GM12878 (cell line): ENCODE measurements around the gene NUCB1. TPM values are rescaled to one million over a fixed set of nuclear protein-coding genes. Genes with fewer than 3 reads are reported as not detected.
A peak's percentile ranks its signal among the peaks of the same experiment; 100 is the strongest.

ENCODE experiments used
- BCL3 ChIP-seq: IDR thresholded peaks from 2 replicates; pipeline ENCODE4 v1.6.1; 2011; ENCODE audit warnings: borderline replicate concordance, low read depth, mild to moderate bottlenecking, moderate library complexity, low read length; ENCODE audit not compliant: insufficient read depth, poor library complexity, severe bottlenecking
- BHLHE40 ChIP-seq, 2 experiments: fragments of 450-650 bp in 1 of 2; IDR thresholded peaks; 2 replicates each; pipeline ENCODE4 v1.6.1; 2011 to 2017; ENCODE audit warnings: low read depth in 2 of 2, borderline replicate concordance in 1 of 2, improper control_type of control experiment in 1 of 2, low read length in 1 of 2, mild to moderate bottlenecking in 1 of 2
- BMI1 ChIP-seq: fragments of 450-650 bp; IDR thresholded peaks from 2 replicates; pipeline ENCODE4 v1.6.1; 2016; ENCODE audit warnings: mild to moderate bottlenecking, moderate library complexity, borderline replicate concordance
- CUX1 ChIP-seq: IDR thresholded peaks from 2 replicates; pipeline ENCODE4 v1.6.1; 2012; ENCODE audit warnings: improper control_type of control experiment, low read depth, low read length; ENCODE audit not compliant: insufficient replicate concordance
- EP300 ChIP-seq, 2 experiments: fragments of 150-350 bp in 1 of 2; IDR thresholded peaks; 2 replicates each; pipeline ENCODE4 v1.6.1; 2011 to 2012; ENCODE audit warnings: low read depth in 2 of 2, low read length in 2 of 2, borderline replicate concordance in 1 of 2, improper control_type of control experiment in 1 of 2, inconsistent platforms in 1 of 2; ENCODE audit not compliant: control insufficient read depth in 1 of 2
- ESRRA ChIP-seq: IDR thresholded peaks from 2 replicates; pipeline ENCODE4 v1.6.1; 2012; ENCODE audit warnings: mild to moderate bottlenecking, low read length, improper control_type of control experiment
- ETV6 ChIP-seq, 2 experiments: fragments of 450-650 bp in 1 of 2; IDR thresholded peaks in 1 of 2; conservative IDR thresholded peaks in 1 of 2; 2 replicates each; pipeline ENCODE4 v1.6.1; 2014; ENCODE audit warnings: antibody characterized with exemption in 1 of 2, borderline replicate concordance in 1 of 2, low read depth in 1 of 2, mild to moderate bottlenecking in 1 of 2, moderate library complexity in 1 of 2
- FOXM1 ChIP-seq: IDR thresholded peaks from 2 replicates; pipeline ENCODE4 v1.6.1; 2012; ENCODE audit warnings: low read depth, mild to moderate bottlenecking, inconsistent platforms, low read length, moderate library complexity
- GATAD2B ChIP-seq: fragments of 450-650 bp; conservative IDR thresholded peaks from 2 replicates; pipeline ENCODE4 v1.6.1; 2017; ENCODE audit warnings: low read depth, mild to moderate bottlenecking, moderate library complexity
- MEF2A ChIP-seq: IDR thresholded peaks from 2 replicates; pipeline ENCODE4 v1.6.1; 2011; ENCODE audit warnings: low read depth, mild to moderate bottlenecking, low read length, moderate library complexity; ENCODE audit not compliant: insufficient read depth
- MEF2B ChIP-seq: fragments of 450-650 bp; IDR thresholded peaks from 2 replicates; pipeline ENCODE4 v1.6.1; 2018; ENCODE audit warnings: mild to moderate bottlenecking, moderate library complexity; ENCODE audit not compliant: partially characterized antibody, poor library complexity, severe bottlenecking
- MYC ChIP-seq: IDR thresholded peaks from 2 replicates; pipeline ENCODE4 v1.6.1; 2011; ENCODE audit warnings: mild to moderate bottlenecking, low read length, moderate library complexity, inconsistent platforms; ENCODE audit not compliant: insufficient read depth, insufficient replicate concordance, insufficient read length, severe bottlenecking
- NFXL1 ChIP-seq: fragments of 450-650 bp; IDR thresholded peaks from 2 replicates; pipeline ENCODE4 v1.6.1; 2017; ENCODE audit warnings: antibody characterized with exemption, mild to moderate bottlenecking, borderline replicate concordance
- NR2C2 ChIP-seq: IDR thresholded peaks from 2 replicates; pipeline ENCODE4 v1.6.1; 2011; ENCODE audit warnings: borderline replicate concordance, low read depth; ENCODE audit not compliant: control insufficient read depth, insufficient read length
- POLR2A ChIP-seq: IDR thresholded peaks from 2 replicates; pipeline ENCODE4 v1.6.1; 2011; ENCODE audit warnings: low read depth, mild to moderate bottlenecking, low read length
- POU2F2 ChIP-seq: IDR thresholded peaks from 3 replicates; pipeline ENCODE4 v1.6.1; 2011; ENCODE audit warnings: low read depth, mild to moderate bottlenecking, low read length, borderline replicate concordance
- RBBP5 ChIP-seq: fragments of 200-600 bp; sonication (generic); conservative IDR thresholded peaks from 2 replicates; pipeline ENCODE4 v1.6.1; 2016
- SMAD5 ChIP-seq: IDR thresholded peaks from 2 replicates; pipeline ENCODE4 v1.6.1; 2016; ENCODE audit warnings: antibody characterized with exemption, low read depth
- SPI1 ChIP-seq: IDR thresholded peaks from 2 replicates; pipeline ENCODE4 v1.6.1; 2011; ENCODE audit warnings: low read depth, mild to moderate bottlenecking, low read length, moderate library complexity, borderline replicate concordance; ENCODE audit not compliant: insufficient read depth
- TBL1XR1 ChIP-seq: IDR thresholded peaks from 2 replicates; pipeline ENCODE4 v1.6.1; 2012; ENCODE audit warnings: low read depth, low read length, improper control_type of control experiment
- ZNF384 ChIP-seq: IDR thresholded peaks from 2 replicates; pipeline ENCODE4 v1.6.1; 2012; ENCODE audit warnings: low read depth, mild to moderate bottlenecking, low read length, improper control_type of control experiment, borderline replicate concordance
- ZNF622 ChIP-seq: fragments of 450-650 bp; IDR thresholded peaks from 2 replicates; pipeline ENCODE4 v1.6.1; 2017; ENCODE audit warnings: mild to moderate bottlenecking, inconsistent platforms
- ZSCAN29 ChIP-seq: fragments of 450-650 bp; IDR thresholded peaks from 2 replicates; pipeline ENCODE4 v1.6.1; 2017; ENCODE audit warnings: mild to moderate bottlenecking, moderate library complexity
- polyA plus RNA-seq, 11 experiments: library from polyadenylated mRNA; depleted of rRNA in 4 of 11; unstranded in 6 of 11; stranded (reverse) in 5 of 11; fragments of >200 nt; fragmentation: Nextera tagmentation in 4 of 11; fragmentation: Illumina TruSeq in 1 of 11; extraction: Ambion mirVana in 4 of 11; extraction: Trizol in 1 of 11; gene quantifications; 1 replicate in 1 of 11; 2 replicates in 10 of 11; pipeline versions ENCODE4 v1.2.1 to v1.2.3, GENCODE V29; 2011 to 2016; ENCODE audit warnings: inconsistent platforms in 2 of 11, missing spikeins in 2 of 11, low read depth in 1 of 11
- total RNA-seq, 4 experiments: library from RNA; depleted of rRNA in 3 of 4; stranded (reverse); fragments of >200 nt in 3 of 4; fragmentation: Illumina TruSeq in 1 of 4; extraction: Trizol in 1 of 4; gene quantifications; 2 replicates each; pipeline versions ENCODE4 v1.2.1 to v1.2.3, GENCODE V29; 2013 to 2021

Gene NUCB1
- total and polyA plus RNA-seq, 10 of the 15 experiments (the other 5 are each of a cell fraction or from before 2014, with no cell fraction given), result 1.8 to 112 (median 44.5) TPM

- TF ChIP-seq ESRRA (no peak), EP300 (IDR thresholded peaks at IDR 0.05; ENCODE audit: borderline replicate concordance in 1 of 2, control insufficient read depth in 1 of 2, low read depth in 2 of 2, low read length in 2 of 2) (no peak), MEF2A (no peak), RBBP5 (no peak), MEF2B (no peak), BMI1 (0 out of 2 replicates have a peak, but pooled peaks have one; percentile 27), ZSCAN29 (no peak), TBL1XR1 (no peak), MYC (no peak), BHLHE40 (IDR thresholded peaks at IDR 0.05; ENCODE audit: borderline replicate concordance in 1 of 2, low read depth in 2 of 2, low read length in 1 of 2) (peak; percentile 32 to 42; a peak in 2 of 4 replicates), BCL3 (peak; percentile 46), POU2F2 (peak; percentile 55; the same call in 1 of the 3 replicates), ZNF622 (no peak), GATAD2B (0 out of 2 replicates have a peak, but pooled peaks have one; percentile 42), NFXL1 (no peak), POLR2A (peak; percentile 71), FOXM1 (no peak; the same call in 1 of the 2 replicates), ZNF384 (no peak), CUX1 (no peak), ETV6 (conservative IDR thresholded peaks at IDR 0.05 in 1 of 2, IDR thresholded peaks at IDR 0.05 in 1 of 2; ENCODE audit: borderline replicate concordance in 1 of 2, low read depth in 1 of 2) (no peak), NR2C2 (no peak), SPI1 (peak; percentile 84), SMAD5 (no peak)
These were observed 67.5 kb downstream of the NUCB1 start (continued) for GRCh38 chr19:48967346-48968178.
